GM19395 (cell line): ENCODE measurements around the gene WDR73.
"Not testable (repeated sequence)": the region's sequence is repeated elsewhere in the genome, so short reads cannot be mapped to it uniquely, and the experiment has no call there.

Experiments
- ATAC-seq: cut with Tn5 transposase; IDR thresholded peaks from one replicate; pipeline ENCODE4 v1.9.1; 2021; ENCODE audit warnings: mild to moderate bottlenecking, moderate library complexity; ENCODE audit not compliant: unreplicated experiment

The WDR73 gene

GRCh38 chr15:84658080-84658787 is 4.2 kb upstream of the WDR73 start, which contains the start of gene NMB:
TSS of gene NMB (minus strand) at chr15:84658199. CDS start at chr15:84658152, 47 bp downstream.
- peak; percentile 56 for ATAC-seq

- no peak for ATAC-seq
These were observed 3.6 kb upstream of the WDR73 start for GRCh38 chr15:84657748-84658079.

- ATAC-seq: no peak
These were observed 2.9 kb upstream of the WDR73 start for GRCh38 chr15:84656972-84657371.

GRCh38 chr15:84654689-84655453 is 788 bp upstream of the WDR73 start:
- ATAC-seq: no peak

GRCh38 chr15:84653584-84653909 is 536 bp downstream of the WDR73 start:
- no peak for ATAC-seq

- ATAC-seq: no peak
These were observed 4.4 kb downstream of the WDR73 start for GRCh38 chr15:84649706-84650105.

- ATAC-seq: no peak
These were observed 5.5 kb downstream of the WDR73 start for GRCh38 chr15:84648539-84648938.

- ATAC-seq: no peak
These were observed 6.4 kb downstream of the WDR73 start for GRCh38 chr15:84647726-84648125.

GRCh38 chr15:84645997-84646396 is 8.1 kb downstream of the WDR73 start:
- no peak for ATAC-seq

GRCh38 chr15:84645496-84645895 is 8.6 kb downstream of the WDR73 start:
- ATAC-seq: no peak

GRCh38 chr15:84643838-84644237 is 10.2 kb downstream of the WDR73 start:
- ATAC-seq: no peak

- ATAC-seq: not testable (repeated sequence)
These were observed 11.4 kb downstream of the WDR73 start for GRCh38 chr15:84642640-84643039.

GRCh38 chr15:84641871-84642270 is 12.2 kb downstream of the WDR73 start:
- not testable (repeated sequence) for ATAC-seq

GRCh38 chr15:84638103-84638502 is 16.0 kb downstream of the WDR73 start:
- ATAC-seq: no peak

GRCh38 chr15:84634228-84634837 is 19.8 kb downstream of the WDR73 start:
- ATAC-seq: no peak

GRCh38 chr15:84633311-84634227 is 20.5 kb downstream of the WDR73 start:
- ATAC-seq: peak; percentile 43

GRCh38 chr15:84631706-84632272 is 22.3 kb downstream of the WDR73 start:
- ATAC-seq: no peak

GRCh38 chr15:84629033-84629432 is 25.1 kb downstream of the WDR73 start:
- ATAC-seq: no peak

- no peak for ATAC-seq
These were observed 29.0 kb downstream of the WDR73 start for GRCh38 chr15:84625123-84625522.

GRCh38 chr15:84624359-84624758 is 29.7 kb downstream of the WDR73 start:
- no peak for ATAC-seq
